ENCODE data around the gene GP1BB.

Gene GP1BB

DNA sequence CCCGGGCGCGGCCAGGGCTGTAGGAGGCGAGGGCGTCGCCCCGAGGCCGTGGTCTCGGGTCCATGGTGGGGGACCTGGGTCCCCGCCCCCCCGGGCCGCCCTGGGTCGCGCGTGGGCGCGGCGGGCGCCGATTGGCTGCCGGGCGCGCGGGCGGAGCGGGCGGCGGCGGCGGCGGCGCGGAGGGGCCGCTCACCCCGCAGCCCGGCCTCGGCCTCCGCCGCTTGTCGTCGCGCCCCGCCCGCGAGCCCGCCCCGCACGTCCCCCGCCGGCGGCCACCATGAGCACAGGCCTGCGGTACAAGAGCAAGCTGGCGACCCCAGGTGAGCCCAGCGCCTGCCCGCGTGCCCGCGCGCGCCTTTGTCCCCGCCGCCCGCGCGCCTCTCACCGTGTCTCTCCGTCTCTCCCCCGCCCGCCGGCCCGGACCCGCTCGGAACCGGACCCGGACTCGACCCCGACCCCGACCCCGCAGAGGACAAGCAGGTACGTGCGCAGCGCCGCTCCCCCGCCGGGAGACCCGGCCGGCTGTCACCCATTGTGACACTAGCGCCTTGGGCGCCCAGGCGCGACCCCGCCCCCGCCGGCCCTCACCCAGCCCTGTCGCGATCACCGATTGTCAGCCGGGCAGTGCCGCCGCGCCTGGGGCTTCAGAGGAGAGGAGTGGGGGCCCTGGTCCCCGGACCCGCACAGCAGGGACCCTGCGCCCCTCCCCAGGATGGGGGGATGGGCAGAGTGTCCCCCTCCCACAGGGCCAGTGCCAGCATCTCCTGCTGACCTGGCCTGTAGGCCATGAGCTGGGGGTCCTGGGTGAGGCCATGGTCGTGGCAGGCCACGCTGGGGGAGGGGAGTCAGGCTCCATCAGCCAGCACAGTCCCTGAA lies 8.8 kb upstream of the GP1BB start, which contains the start of gene SEPTIN5:
SEPTIN5 (plus strand) TSS at position 192 of the 876 bp plus-strand sequence; CDS start at position 278, 86 bp downstream.
- no peak for DNase-seq
- H3K9me3 ChIP-seq (ENCODE audit: control insufficient read depth, low read length): no peaks in the 10 kb centered on the region
- H3K36me3 ChIP-seq (ENCODE audit: control insufficient read depth, insufficient read depth, low read length): no peaks in the 10 kb centered on the region
- peaks cover 16% of the 10 kb centered on the region for H3K27me3 ChIP-seq (replicated peaks; ENCODE audit: control insufficient read depth, insufficient read depth, low read length, poor library complexity, severe bottlenecking)
- H3K4me1 ChIP-seq (ENCODE audit: control insufficient read depth, insufficient read depth, low read length, poor library complexity, severe bottlenecking): peaks cover 19% of the 10 kb centered on the region
- no peak within 1 kb of the TSS for H3K27ac ChIP-seq (ENCODE audit: insufficient read depth, low read length, poor library complexity, severe bottlenecking)
- H3K4me3 ChIP-seq (ENCODE audit: insufficient read depth, low read depth, low read length, poor library complexity, severe bottlenecking): peak within 1 kb of the TSS; percentile 51

DNA sequence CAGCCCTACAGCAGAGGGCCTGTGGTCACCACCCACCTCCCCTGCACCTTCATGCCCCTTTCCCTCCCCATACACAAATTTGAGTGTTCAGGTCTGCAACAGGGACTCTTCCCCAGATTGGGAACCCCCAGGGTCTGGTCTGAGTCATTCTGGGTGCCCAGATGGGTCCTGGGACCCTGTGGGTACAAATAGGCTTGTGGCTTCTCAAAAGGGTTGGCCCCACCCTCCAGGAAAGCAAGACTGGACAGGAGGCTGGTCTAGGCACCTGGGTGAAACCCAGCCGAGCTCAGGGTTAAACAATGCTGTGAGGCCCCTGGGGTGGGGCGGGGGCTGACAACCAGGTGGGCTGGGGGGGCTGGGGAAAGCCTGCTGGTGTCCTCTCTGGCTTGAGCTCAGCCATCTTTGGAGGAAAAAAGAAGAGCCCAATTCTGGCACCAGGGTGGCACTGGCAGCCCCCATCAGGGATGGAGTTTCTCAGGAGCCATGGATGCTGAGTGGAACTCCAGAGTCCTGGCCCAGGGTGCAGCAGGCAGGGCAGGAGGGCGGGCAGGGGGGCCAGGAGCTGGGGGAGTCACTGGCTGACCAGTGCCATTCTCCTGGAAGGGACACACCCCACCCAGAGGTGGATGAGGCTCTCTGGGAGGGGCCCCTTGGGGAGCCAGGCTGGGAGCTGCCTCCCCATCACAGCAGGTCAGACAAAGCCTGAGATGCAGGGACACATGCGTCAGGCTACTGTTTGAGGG lies 8.0 kb upstream of the GP1BB start:
- Histone ChIP-seq H3K27me3 (replicated peaks; ENCODE audit: control insufficient read depth, insufficient read depth, low read length, poor library complexity, severe bottlenecking) (peaks cover 16% of the 10 kb centered on the region), H3K27ac (ENCODE audit: insufficient read depth, low read length, poor library complexity, severe bottlenecking) (no peak overlapping the region), H3K9me3 (ENCODE audit: control insufficient read depth, low read length) (no peaks in the 10 kb centered on the region), H3K4me3 (ENCODE audit: insufficient read depth, low read depth, low read length, poor library complexity, severe bottlenecking) (no peak overlapping the region), H3K4me1 (ENCODE audit: control insufficient read depth, insufficient read depth, low read length, poor library complexity, severe bottlenecking) (peaks cover 19% of the 10 kb centered on the region), H3K36me3 (ENCODE audit: control insufficient read depth, insufficient read depth, low read length) (no peaks in the 10 kb centered on the region)
- no peak for DNase-seq

DNA sequence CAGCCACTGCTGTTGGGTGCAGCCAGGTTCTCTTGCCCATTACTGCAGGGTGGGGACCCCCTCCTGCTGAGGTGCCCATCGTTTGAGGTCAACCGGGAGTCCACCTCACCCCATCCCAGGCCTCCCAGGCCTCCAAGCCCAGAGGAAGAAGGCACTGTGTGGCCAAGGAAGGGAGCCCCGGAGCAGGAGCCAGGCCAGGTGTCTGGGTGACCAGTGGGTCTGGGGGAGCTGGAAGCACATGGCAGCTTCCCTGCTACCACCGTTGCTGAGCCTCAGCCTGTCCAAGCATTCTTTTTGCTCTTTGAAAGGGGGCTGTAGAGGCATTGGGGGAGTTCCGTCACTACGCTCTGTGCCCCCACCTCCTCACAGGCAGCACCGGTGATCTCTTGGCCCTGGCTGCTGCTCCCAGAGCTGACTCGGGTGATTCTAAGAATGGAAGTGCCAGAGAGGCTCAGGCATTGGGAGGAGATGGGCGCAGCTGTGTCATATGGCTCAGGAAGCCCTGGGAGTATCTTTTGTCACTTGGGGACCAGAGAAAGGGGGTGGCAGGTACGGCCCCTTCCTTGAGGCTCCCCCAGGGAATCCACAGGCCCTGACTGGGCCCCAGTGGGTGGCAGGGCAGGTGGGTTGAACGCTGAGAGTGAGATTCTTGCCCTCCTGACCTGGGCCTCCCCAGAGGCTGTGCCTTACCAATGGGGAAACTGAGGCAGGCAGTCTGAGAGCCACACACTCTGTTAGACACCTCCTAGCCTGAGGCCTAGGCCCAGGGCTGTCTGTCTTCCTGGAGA lies 7.1 kb upstream of the GP1BB start:
- Histone ChIP-seq H3K27ac (ENCODE audit: insufficient read depth, low read length, poor library complexity, severe bottlenecking) (no peak overlapping the region), H3K4me3 (ENCODE audit: insufficient read depth, low read depth, low read length, poor library complexity, severe bottlenecking) (no peak overlapping the region), H3K36me3 (ENCODE audit: control insufficient read depth, insufficient read depth, low read length) (no peaks in the 10 kb centered on the region), H3K9me3 (ENCODE audit: control insufficient read depth, low read length) (no peaks in the 10 kb centered on the region), H3K27me3 (replicated peaks; ENCODE audit: control insufficient read depth, insufficient read depth, low read length, poor library complexity, severe bottlenecking) (peaks cover 16% of the 10 kb centered on the region), H3K4me1 (ENCODE audit: control insufficient read depth, insufficient read depth, low read length, poor library complexity, severe bottlenecking) (peaks cover 19% of the 10 kb centered on the region)
- no peak for DNase-seq

DNA sequence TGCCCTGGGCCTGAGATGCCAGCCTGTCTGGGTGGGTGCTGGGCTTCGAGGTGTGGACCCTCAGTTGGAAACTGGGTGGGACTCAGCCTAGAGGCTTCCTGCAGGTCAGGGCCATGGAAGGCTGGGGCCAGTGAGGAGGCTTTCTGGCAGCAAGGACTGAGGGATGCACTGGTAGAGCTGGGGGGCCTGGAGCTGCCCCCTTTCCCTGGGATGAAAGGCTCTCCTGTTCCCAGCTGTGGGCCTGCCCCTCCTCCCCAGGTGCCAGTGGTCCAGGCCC lies 6.6 kb upstream of the GP1BB start:
- Histone ChIP-seq H3K27ac (ENCODE audit: insufficient read depth, low read length, poor library complexity, severe bottlenecking) (no peak overlapping the region), H3K4me1 (ENCODE audit: control insufficient read depth, insufficient read depth, low read length, poor library complexity, severe bottlenecking) (peaks cover 19% of the 10 kb centered on the region), H3K4me3 (ENCODE audit: insufficient read depth, low read depth, low read length, poor library complexity, severe bottlenecking) (no peak overlapping the region), H3K27me3 (replicated peaks; ENCODE audit: control insufficient read depth, insufficient read depth, low read length, poor library complexity, severe bottlenecking) (peaks cover 16% of the 10 kb centered on the region), H3K36me3 (ENCODE audit: control insufficient read depth, insufficient read depth, low read length) (no peaks in the 10 kb centered on the region), H3K9me3 (ENCODE audit: control insufficient read depth, low read length) (no peaks in the 10 kb centered on the region)
- no peak for DNase-seq

DNA sequence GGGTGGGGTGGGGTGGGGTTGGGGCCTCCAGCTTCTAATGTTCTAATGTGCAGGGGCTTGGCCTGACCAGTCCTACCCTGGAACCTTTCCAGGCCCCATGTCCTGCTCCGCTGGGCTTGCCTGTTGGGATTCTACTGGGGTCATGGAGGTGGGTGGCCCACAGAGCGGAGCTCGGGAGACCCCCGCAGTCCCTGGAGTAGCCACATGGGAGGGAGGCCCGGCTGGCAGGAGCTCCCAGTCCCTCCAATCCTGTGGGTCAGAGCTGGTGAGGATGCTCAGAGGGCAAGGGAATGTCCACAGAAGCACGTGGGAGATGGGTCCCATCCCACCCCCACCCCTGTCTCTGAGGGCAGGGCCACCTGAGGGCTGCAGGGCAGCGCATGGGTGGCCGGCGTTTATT lies 6.2 kb upstream of the GP1BB start:
- Histone ChIP-seq H3K27ac (ENCODE audit: insufficient read depth, low read length, poor library complexity, severe bottlenecking) (no peak overlapping the region), H3K27me3 (replicated peaks; ENCODE audit: control insufficient read depth, insufficient read depth, low read length, poor library complexity, severe bottlenecking) (peaks cover 19% of the 10 kb centered on the region), H3K4me3 (ENCODE audit: insufficient read depth, low read depth, low read length, poor library complexity, severe bottlenecking) (no peak overlapping the region), H3K36me3 (ENCODE audit: control insufficient read depth, insufficient read depth, low read length) (no peaks in the 10 kb centered on the region), H3K4me1 (ENCODE audit: control insufficient read depth, insufficient read depth, low read length, poor library complexity, severe bottlenecking) (peaks cover 19% of the 10 kb centered on the region), H3K9me3 (ENCODE audit: control insufficient read depth, low read length) (no peaks in the 10 kb centered on the region)
- no peak for DNase-seq

DNA sequence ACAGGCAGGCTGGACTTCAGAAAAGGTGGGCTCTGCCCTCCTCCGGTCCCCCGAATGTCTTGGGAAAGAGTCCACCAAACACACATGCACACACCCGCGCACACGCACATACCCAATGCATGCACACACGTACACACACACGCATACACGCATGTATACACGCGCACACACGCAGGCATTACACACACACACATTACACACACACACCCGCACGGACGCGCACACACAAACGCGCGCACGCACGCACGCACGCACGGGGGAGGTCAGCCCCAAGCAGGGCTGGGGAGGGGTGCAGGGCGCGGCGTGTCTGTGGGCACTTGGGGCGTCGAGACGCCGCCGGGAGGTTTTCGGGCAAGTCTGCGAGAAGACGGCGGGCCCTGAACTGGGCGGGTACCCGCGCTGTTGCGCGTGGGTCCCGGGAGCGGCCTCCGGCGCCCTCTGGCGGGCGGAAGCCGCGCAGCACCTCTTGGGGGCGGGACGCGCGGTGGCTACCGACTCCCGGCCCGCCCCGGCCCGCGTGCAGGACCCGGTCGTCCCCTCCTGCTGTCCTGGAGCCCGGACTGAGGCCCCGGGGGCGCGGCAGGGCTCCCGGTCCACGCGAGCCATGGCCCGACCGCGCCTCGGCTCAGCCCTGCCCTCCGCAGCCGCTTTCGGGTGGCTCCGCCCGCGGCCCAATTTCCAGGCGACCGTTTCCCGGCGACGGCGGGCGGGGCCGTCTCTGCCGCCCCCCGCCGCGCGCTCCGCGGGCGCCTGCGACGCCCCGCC lies 5.5 kb upstream of the GP1BB start:
- DNase-seq: peak; percentile 57 to 65 (median 61)
- peaks cover 19% of the 10 kb centered on the region for H3K4me1 ChIP-seq (ENCODE audit: control insufficient read depth, insufficient read depth, low read length, poor library complexity, severe bottlenecking)
- no peak overlapping the region for H3K27ac ChIP-seq (ENCODE audit: insufficient read depth, low read length, poor library complexity, severe bottlenecking)
- no peaks in the 10 kb centered on the region for H3K9me3 ChIP-seq (ENCODE audit: control insufficient read depth, low read length)
- peak overlapping the region; percentile 55 for H3K4me3 ChIP-seq (ENCODE audit: insufficient read depth, low read depth, low read length, poor library complexity, severe bottlenecking)
- no peaks in the 10 kb centered on the region for H3K36me3 ChIP-seq (ENCODE audit: control insufficient read depth, insufficient read depth, low read length)
- H3K27me3 ChIP-seq (replicated peaks; ENCODE audit: control insufficient read depth, insufficient read depth, low read length, poor library complexity, severe bottlenecking): peaks cover 26% of the 10 kb centered on the region

DNA sequence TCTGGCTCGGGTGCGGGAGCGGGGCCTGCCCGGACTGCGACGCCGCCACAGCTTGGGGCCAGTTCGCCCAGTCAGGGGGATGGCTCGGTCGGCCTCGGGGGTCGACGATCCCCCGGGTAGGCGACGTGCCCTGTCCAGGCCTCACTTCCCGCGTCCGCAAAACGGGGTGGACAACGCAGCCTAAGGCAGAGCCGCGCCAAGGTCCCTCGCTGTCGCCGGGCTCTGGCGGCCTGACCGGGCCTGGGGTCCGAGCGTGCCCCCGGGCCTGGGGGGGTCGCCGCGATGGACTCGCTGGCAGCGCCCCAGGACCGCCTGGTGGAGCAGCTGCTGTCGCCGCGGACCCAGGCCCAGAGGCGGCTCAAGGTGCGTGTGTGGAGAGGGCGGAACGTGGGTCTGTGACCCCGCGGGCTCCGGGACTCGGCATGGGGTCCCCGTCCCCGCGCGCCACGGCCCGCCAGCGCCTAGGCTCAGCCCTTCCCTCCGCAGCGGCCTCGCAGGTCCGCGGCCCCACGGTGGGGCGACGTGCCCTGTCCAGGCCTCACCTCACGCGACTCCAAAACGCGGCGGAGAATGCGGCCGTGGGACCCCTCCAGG lies 4.8 kb upstream of the GP1BB start:
- Histone ChIP-seq H3K27me3 (replicated peaks; ENCODE audit: control insufficient read depth, insufficient read depth, low read length, poor library complexity, severe bottlenecking) (peaks cover 30% of the 10 kb centered on the region), H3K4me1 (ENCODE audit: control insufficient read depth, insufficient read depth, low read length, poor library complexity, severe bottlenecking) (peaks cover 26% of the 10 kb centered on the region)
- no peak for DNase-seq

DNA sequence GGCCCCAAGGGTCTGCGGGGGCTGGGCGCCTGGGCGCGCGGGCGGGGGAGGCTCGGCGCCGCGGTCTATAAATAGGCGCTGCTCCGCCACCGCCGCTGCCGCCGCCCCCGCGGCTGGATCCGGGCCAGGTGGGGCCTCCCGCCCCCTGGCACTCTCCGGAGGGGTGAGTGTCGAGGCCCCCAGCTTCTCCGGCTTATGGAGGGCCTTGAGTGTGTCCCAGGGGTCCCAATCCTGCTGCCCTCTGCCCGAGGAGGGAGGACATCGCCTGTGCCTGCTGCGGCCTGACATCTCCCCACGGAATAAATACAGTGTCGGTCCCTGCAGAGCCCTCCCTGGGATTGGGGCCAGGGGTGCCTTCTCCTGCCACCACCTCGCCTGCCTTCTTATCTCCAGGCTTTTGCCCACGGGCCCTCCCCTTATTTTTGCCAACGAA lies 4.3 kb upstream of the GP1BB start:
- Histone ChIP-seq H3K27ac (ENCODE audit: insufficient read depth, low read length, poor library complexity, severe bottlenecking) (no peak overlapping the region), H3K27me3 (replicated peaks; ENCODE audit: control insufficient read depth, insufficient read depth, low read length, poor library complexity, severe bottlenecking) (peaks cover 30% of the 10 kb centered on the region), H3K9me3 (ENCODE audit: control insufficient read depth, low read length) (no peaks in the 10 kb centered on the region), H3K4me1 (ENCODE audit: control insufficient read depth, insufficient read depth, low read length, poor library complexity, severe bottlenecking) (peaks cover 28% of the 10 kb centered on the region), H3K4me3 (ENCODE audit: insufficient read depth, low read depth, low read length, poor library complexity, severe bottlenecking) (peak overlapping the region; percentile 55), H3K36me3 (ENCODE audit: control insufficient read depth, insufficient read depth, low read length) (no peaks in the 10 kb centered on the region)
- DNase-seq: no peak

More for the DNA sequence above, 4.8 kb upstream of the GP1BB start:
- Histone ChIP-seq H3K4me3 (ENCODE audit: insufficient read depth, low read depth, low read length, poor library complexity, severe bottlenecking) (peak overlapping the region; percentile 55), H3K9me3 (ENCODE audit: control insufficient read depth, low read length) (no peaks in the 10 kb centered on the region), H3K27ac (ENCODE audit: insufficient read depth, low read length, poor library complexity, severe bottlenecking) (no peak overlapping the region), H3K36me3 (ENCODE audit: control insufficient read depth, insufficient read depth, low read length) (no peaks in the 10 kb centered on the region)

DNA sequence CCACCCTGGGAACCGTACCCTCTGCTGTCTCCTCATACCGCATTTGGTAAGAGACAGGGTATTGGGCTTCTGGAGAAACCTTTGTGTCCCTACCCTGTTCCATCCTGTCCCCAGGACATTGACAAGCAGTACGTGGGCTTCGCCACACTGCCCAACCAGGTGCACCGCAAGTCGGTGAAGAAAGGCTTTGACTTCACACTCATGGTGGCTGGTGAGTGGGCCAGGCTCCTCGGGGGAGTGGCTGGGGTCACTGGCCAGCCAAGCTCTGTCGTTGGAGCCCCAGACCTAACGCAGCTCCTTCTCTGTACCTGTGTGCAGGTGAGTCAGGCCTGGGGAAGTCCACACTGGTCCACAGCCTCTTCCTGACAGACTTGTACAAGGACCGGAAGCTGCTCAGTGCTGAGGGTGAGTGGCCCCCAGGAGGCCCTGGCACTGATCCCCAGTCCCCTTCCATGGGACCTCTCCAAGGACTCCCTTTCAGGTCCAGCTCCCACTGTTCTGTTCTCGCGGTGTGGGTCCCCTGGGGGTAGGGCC lies 3.8 kb upstream of the GP1BB start:
- H3K27me3 ChIP-seq (replicated peaks; ENCODE audit: control insufficient read depth, insufficient read depth, low read length, poor library complexity, severe bottlenecking): peaks cover 35% of the 10 kb centered on the region
- H3K27ac ChIP-seq (ENCODE audit: insufficient read depth, low read length, poor library complexity, severe bottlenecking): no peak overlapping the region
- no peak for DNase-seq
- H3K4me3 ChIP-seq (ENCODE audit: insufficient read depth, low read depth, low read length, poor library complexity, severe bottlenecking): no peak overlapping the region
- H3K36me3 ChIP-seq (ENCODE audit: control insufficient read depth, insufficient read depth, low read length): no peaks in the 10 kb centered on the region
- H3K9me3 ChIP-seq (ENCODE audit: control insufficient read depth, low read length): no peaks in the 10 kb centered on the region
- H3K4me1 ChIP-seq (ENCODE audit: control insufficient read depth, insufficient read depth, low read length, poor library complexity, severe bottlenecking): peaks cover 32% of the 10 kb centered on the region
